Choroid plexus epithelial cell (primary cell): ENCODE data around the gene SHMT2.

Source experiments
- DNase-seq: peaks from one replicate; pipeline ENCODE4 v3.0.0-alpha.2; 2010; ENCODE audit warnings: low read depth
- H3K4me3 ChIP-seq: 2 replicates; pipeline ENCODE4 v1.5.1; 2011; ENCODE audit warnings: low read depth, mild to moderate bottlenecking, control low read depth, low read length, moderate library complexity
- CTCF ChIP-seq: conservative IDR thresholded peaks from 2 replicates; pipeline ENCODE4 v1.5.1; 2011; ENCODE audit warnings: low read depth, mild to moderate bottlenecking, control low read depth, inconsistent platforms, low read length, moderate library complexity

Gene SHMT2

GRCh38 chr12:57226588-57227314, 2.8 kb upstream of the SHMT2 start:
- TF ChIP-seq CTCF = no peak
- peak overlapping the region; percentile 30 for H3K4me3 ChIP-seq
- no peak for DNase-seq

DNA sequence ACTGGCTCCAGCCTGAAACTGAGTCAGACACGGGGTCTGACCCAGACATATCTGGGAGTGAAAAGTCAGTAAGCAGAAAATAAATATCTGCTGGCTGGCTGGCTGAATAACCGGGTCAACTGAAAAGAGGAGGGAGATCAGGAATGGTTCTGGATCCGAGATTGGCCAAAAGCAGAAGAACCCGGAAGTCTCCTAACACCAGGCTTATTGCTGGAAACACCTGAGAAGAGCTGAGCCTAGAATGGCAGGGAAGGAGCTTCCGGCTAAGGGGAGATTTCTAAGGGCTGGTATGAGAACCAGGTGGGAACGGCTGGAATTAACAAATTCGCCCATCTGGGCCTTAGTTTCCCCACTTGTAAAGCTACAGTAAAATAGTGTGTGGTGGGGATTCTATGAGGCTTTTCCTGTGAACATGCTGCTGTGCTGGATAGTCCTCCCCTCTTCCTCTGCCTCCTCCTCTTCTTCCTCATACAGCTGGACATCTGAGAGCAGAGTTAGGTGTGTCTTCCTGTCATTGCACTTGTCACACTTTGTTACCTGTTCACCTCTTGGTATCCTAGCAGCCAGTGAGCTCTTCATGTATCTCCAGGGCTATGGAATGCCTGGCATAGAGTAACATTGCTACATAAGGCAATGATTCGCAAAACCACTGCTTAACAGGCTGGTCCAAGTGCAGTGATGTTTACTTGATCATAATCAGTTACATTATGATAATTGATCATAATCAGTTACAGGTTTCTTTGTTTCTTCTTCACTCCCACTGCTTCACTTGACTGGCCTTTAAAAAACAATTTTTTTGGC, 2.0 kb upstream of the SHMT2 start:
- DNase-seq = no peak
- H3K4me3 ChIP-seq = no peak overlapping the region
- no peak for TF ChIP-seq CTCF

DNA sequence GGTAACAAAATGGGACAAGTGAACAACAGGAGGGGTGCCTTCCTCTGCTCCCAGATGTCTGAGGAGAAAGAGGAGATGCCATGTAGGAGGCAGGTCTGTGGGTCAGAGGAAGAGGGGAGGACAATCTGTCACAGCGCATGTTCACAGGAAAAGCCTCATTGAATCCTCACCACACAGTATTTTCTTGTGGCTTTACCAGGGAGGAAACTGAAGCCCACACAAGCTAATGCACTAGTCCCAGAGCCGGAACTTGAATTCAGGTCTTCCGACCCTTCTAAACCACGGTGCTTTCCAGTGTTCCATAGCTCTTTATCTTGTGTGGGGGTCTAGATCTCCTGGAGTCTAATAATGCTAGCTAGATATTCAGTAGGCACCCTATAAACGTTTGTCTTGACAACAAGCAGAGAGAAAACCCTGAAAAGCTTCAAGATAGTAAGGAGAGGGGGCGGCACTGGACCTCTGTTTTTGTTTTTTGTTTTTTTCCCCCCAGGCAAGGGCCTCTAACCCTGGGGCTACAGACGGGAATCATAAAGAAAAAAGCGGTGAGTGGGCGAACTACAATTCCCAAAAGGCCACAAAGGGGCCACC, 371 bp upstream of the SHMT2 start:
- peak overlapping the region; percentile 79 for H3K4me3 ChIP-seq
- peak; percentile 8 for TF ChIP-seq CTCF
- DNase-seq = no peak

GRCh38 chr12:57230381-57231155, 1.1 kb downstream of the SHMT2 start:
- peak overlapping the region; percentile 79 for H3K4me3 ChIP-seq
- TF ChIP-seq CTCF = no peak
- no peak for DNase-seq

GRCh38 chr12:57231276-57232021, 1.9 kb downstream of the SHMT2 start:
- no peak for TF ChIP-seq CTCF
- peak overlapping the region; percentile 79 for H3K4me3 ChIP-seq
- no peak for DNase-seq

- no peak overlapping the region for H3K4me3 ChIP-seq
- no peak for DNase-seq
Measured at GRCh38 chr12:57232156-57232756, 2.7 kb downstream of the SHMT2 start.

More at GRCh38 chr12:57232156-57232756, 2.7 kb downstream of the SHMT2 start:
- TF ChIP-seq CTCF = no peak
